ENCODE results near the gene ZDHHC4.
"Not testable (repeated sequence)": the region's sequence is repeated elsewhere in the genome, so short reads cannot be mapped to it uniquely, and the experiment has no call there.

ZDHHC4 gene

GRCh38 chr7:6608081-6608480, 30.8 kb downstream of the ZDHHC4 start:
- no peak for DNase-seq

GRCh38 chr7:6608794-6609193, 31.5 kb downstream of the ZDHHC4 start:
- no peak for DNase-seq

- no peak for DNase-seq
Observed at GRCh38 chr7:6612819-6613218, 35.6 kb downstream of the ZDHHC4 start.

- no peak for DNase-seq
Observed at GRCh38 chr7:6613706-6614105, 36.5 kb downstream of the ZDHHC4 start.

GRCh38 chr7:6614953-6615722, 37.9 kb downstream of the ZDHHC4 start, which contains the start of gene ZNF853:
TSS of gene ZNF853 (plus strand) at chr7:6615610. CDS start at chr7:6616175, 565 bp downstream.
- DNase-seq, result no peak

GRCh38 chr7:6615723-6616555, 38.7 kb downstream of the ZDHHC4 start:
- peak; percentile 52 for DNase-seq

- no peak for DNase-seq
Observed at GRCh38 chr7:6616854-6617643, 39.8 kb downstream of the ZDHHC4 start.

- DNase-seq, result no peak
Observed at GRCh38 chr7:6618621-6619020, 41.4 kb downstream of the ZDHHC4 start.

GRCh38 chr7:6619961-6620360, 42.7 kb downstream of the ZDHHC4 start:
- DNase-seq, result no peak

- DNase-seq, result no peak
Observed at GRCh38 chr7:6621195-6622133, 44.2 kb downstream of the ZDHHC4 start.

- DNase-seq, result no peak
Observed at GRCh38 chr7:6622134-6622710, 45.0 kb downstream of the ZDHHC4 start.

GRCh38 chr7:6623589-6624245, 46.5 kb downstream of the ZDHHC4 start:
- no peak for DNase-seq

- DNase-seq, result no peak
Observed at GRCh38 chr7:6624246-6624611, 47.0 kb downstream of the ZDHHC4 start.

- DNase-seq, result no peak
Observed at GRCh38 chr7:6628045-6628444, 50.8 kb downstream of the ZDHHC4 start.

GRCh38 chr7:6630007-6630849, 53.0 kb downstream of the ZDHHC4 start:
- DNase-seq, result no peak

- DNase-seq, result no peak
Observed at GRCh38 chr7:6631605-6632004, 54.4 kb downstream of the ZDHHC4 start.

GRCh38 chr7:6634021-6634420, 56.8 kb downstream of the ZDHHC4 start:
- DNase-seq, result no peak

- DNase-seq, result not testable (repeated sequence)
Observed at GRCh38 chr7:6634971-6635370, 57.7 kb downstream of the ZDHHC4 start.

- peak; percentile 27 for DNase-seq
Observed at GRCh38 chr7:6636741-6637543, 59.7 kb downstream of the ZDHHC4 start, which contains the start of gene ZNF316. TSS of gene ZNF316 (plus strand) at chr7:6637318. CDS start at chr7:6642410, 5,092 bp downstream.

Data from NCI-H774 (cell line).